GM06990 (cell line): Measurements from ENCODE around the gene SPEN.

Experiments
- DNase-seq: peaks from one replicate; pipeline ENCODE4 v3.0.0-alpha.2; 2011; ENCODE audit not compliant: insufficient read length; ENCODE audit errors: extremely low read depth
- H3K27me3 ChIP-seq: replicated peaks from 2 replicates; pipeline ENCODE4 v1.6.0; 2011; ENCODE audit warnings: low read length; ENCODE audit not compliant: control insufficient read depth, insufficient read depth
- H3K36me3 ChIP-seq: 2 replicates; pipeline ENCODE4 v1.5.1; 2011; ENCODE audit warnings: low read length; ENCODE audit not compliant: control insufficient read depth, insufficient read depth
- H3K4me3 ChIP-seq: replicated peaks from 2 replicates; pipeline ENCODE4 v1.5.1; 2011; ENCODE audit warnings: low read depth, mild to moderate bottlenecking, control low read depth, low read length
- TF ChIP-seq, protein P1 (sequence below): IDR thresholded peaks from 2 replicates; pipeline ENCODE4 v1.5.1; 2011; ENCODE audit warnings: low read length, control low read depth, mild to moderate bottlenecking, inconsistent platforms; ENCODE audit not compliant: insufficient read depth, poor library complexity, severe bottlenecking

SPEN gene

DNA sequence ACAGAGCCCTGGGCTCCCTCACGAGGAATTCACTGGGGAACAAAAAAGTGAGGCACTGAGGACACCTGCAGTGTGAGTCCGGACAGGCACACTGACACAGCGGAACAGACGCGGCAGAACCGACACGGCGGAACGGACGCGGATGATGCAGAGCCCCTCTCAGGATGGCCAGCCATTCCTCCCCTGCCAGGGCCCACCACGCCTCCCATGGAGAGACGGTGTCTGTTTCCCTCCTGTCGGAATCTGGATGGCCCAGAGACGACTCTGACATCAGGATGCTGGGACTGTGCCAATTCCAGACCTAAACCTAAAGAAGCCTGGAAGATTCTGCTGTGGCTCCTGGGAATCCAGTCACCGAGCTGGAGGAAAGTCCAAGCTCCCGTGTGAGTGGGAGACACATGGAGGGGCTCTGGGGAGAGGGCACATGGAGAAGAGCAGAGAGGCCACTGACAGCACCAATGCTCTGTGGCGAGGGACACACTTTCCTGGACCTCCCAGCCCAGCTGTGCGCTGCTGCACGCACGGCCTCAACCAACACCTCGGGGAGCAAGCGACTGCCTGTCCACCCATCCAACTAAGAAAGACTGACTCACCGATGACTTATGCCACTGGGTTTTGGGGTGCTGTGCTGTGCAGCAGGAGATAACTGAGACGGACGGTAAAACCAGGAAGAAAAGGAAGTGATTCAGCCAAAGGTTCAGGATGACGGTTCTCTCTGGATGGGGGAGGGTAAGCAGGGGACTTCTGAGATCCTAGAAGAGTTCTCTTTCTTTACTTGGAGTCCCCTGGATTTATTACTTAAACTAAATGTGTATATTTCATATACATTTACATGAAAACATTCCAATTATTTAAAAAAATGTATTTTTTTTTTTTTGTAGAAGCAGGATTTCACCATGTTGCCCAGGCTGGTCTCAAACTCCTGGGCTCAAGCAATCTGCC lies 105.1 kb downstream of the SPEN start:
- Histone ChIP-seq H3K27me3 (no peaks in the 10 kb centered on the region), H3K36me3 (peaks cover 3% of the 10 kb centered on the region), H3K4me3 (no peak overlapping the region)
- DNase-seq: no peak
- TF ChIP-seq, protein P1, sequence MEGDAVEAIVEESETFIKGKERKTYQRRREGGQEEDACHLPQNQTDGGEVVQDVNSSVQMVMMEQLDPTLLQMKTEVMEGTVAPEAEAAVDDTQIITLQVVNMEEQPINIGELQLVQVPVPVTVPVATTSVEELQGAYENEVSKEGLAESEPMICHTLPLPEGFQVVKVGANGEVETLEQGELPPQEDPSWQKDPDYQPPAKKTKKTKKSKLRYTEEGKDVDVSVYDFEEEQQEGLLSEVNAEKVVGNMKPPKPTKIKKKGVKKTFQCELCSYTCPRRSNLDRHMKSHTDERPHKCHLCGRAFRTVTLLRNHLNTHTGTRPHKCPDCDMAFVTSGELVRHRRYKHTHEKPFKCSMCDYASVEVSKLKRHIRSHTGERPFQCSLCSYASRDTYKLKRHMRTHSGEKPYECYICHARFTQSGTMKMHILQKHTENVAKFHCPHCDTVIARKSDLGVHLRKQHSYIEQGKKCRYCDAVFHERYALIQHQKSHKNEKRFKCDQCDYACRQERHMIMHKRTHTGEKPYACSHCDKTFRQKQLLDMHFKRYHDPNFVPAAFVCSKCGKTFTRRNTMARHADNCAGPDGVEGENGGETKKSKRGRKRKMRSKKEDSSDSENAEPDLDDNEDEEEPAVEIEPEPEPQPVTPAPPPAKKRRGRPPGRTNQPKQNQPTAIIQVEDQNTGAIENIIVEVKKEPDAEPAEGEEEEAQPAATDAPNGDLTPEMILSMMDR: no peak

DNA sequence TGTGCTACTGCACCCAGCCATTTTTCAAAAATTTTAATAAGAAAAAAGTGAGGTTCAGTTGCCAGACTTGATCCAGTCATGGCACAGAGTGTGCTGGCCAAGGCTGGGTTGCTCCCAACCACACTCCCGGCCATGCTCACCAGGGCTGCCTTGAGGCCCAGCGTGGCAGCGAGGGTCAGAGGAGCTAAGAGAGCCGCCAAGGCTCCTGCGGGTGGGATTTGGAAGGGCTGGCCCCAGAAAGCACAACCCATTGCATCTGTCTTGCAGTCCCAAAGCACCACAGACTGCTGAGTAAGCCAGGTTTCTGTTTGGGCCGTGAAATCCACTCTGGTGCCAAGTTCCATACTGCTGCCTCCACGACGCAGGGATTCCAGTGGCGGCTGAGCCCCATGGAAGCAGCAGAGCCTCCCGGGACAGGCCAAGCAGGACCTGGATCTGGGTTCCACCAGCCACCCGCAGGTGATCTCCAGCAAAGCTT lies 105.8 kb downstream of the SPEN start:
- peaks cover 2% of the 10 kb centered on the region; the same call in 1 of the 2 replicates for H3K36me3 ChIP-seq
- DNase-seq: no peak

DNA sequence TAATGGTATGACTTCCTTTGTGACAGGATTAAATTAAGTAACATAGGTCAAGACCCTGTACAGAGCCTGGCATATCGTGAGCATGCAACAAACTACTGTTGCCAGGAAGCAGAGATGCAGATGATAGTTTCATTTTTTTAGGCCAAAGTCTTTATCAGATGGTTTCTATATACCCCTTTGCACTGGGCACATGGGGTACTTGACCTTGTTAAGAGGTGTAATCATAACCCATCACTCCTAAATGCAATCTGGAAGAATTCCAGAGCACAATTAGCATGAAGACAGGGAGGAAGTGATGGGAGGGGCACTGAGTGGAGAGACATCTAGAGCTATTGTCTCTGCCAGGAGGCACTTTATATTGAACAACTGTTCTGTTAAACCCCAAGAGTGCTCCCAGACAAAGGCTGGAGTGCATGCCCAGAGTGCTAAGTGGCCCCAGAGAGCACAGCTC lies 106.3 kb downstream of the SPEN start:
- no peaks in the 10 kb centered on the region for H3K27me3 ChIP-seq
- DNase-seq: no peak
- H3K4me3 ChIP-seq: no peak overlapping the region
- peaks cover 2% of the 10 kb centered on the region for H3K36me3 ChIP-seq
- TF ChIP-seq, protein P1: no peak

More for the DNA sequence above, 105.8 kb downstream of the SPEN start:
- H3K27me3 ChIP-seq: no peaks in the 10 kb centered on the region
- TF ChIP-seq, protein P1: no peak
- no peak overlapping the region for H3K4me3 ChIP-seq

DNA sequence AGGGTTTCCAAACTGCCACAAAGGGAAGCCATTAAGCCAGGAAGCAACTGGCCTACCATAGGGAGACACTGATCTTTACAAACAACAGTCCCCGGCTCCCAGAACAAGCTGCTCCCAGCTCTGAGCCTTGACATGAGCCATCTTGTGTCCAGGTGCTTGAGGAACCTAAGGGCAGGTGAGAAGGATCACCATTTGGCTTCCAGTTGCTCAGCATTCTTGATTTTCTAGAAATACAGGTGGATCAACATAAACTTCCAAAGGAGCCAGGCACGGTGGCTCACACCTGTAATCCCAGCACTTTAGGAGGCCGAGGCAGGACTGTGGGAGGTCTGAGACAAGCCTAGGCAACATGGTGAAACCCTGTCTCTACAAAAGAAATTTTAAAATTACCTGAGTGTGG lies 106.8 kb downstream of the SPEN start:
- Histone ChIP-seq H3K27me3 (no peaks in the 10 kb centered on the region), H3K36me3 (peaks cover 2% of the 10 kb centered on the region), H3K4me3 (no peak overlapping the region)
- TF ChIP-seq, protein P1: no peak
- no peak for DNase-seq

DNA sequence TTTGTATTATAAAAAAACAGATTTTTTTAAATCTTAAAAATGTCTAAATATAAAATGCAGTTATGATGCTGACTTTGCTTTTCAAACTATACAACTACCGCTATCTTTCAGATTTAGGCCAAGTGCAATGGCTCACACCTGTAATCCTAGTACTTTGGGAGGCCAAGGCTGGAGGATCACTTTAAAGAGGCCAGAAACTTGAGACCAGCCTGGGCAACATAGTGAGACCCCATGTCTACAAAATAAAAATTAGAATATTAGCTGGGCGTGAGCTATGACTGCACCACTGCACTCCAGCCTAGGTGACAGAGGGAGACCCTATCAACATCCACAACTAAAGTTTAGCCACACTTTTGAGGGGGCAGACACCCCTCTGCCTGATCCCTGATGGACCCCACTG lies 108.0 kb downstream of the SPEN start:
- DNase-seq: no peak
- H3K27me3 ChIP-seq: no peaks in the 10 kb centered on the region
- H3K4me3 ChIP-seq: no peak overlapping the region
- H3K36me3 ChIP-seq: peaks cover 2% of the 10 kb centered on the region
- TF ChIP-seq, protein P1: no peak
